GM18951 (cell line): ENCODE measurements around the gene NEU2.

ENCODE experiments used
- POLR2A ChIP-seq: IDR thresholded peaks from 4 replicates; pipeline ENCODE4 v1.6.1; 2011; ENCODE audit warnings: mild to moderate bottlenecking; ENCODE audit not compliant: insufficient read length, insufficient read depth; ENCODE audit errors: extremely low read depth
- in situ Hi-C: fragments of 300-500 bp; cut with MboI; formaldehyde crosslinking; loops from one replicate; pipeline ENCODE4 v1.12.0; 2022; ENCODE audit warnings: low sequenced_read_pairs, mixed read lengths, inconsistent platforms; ENCODE audit not compliant: unreplicated experiment

NEU2 gene

DNA sequence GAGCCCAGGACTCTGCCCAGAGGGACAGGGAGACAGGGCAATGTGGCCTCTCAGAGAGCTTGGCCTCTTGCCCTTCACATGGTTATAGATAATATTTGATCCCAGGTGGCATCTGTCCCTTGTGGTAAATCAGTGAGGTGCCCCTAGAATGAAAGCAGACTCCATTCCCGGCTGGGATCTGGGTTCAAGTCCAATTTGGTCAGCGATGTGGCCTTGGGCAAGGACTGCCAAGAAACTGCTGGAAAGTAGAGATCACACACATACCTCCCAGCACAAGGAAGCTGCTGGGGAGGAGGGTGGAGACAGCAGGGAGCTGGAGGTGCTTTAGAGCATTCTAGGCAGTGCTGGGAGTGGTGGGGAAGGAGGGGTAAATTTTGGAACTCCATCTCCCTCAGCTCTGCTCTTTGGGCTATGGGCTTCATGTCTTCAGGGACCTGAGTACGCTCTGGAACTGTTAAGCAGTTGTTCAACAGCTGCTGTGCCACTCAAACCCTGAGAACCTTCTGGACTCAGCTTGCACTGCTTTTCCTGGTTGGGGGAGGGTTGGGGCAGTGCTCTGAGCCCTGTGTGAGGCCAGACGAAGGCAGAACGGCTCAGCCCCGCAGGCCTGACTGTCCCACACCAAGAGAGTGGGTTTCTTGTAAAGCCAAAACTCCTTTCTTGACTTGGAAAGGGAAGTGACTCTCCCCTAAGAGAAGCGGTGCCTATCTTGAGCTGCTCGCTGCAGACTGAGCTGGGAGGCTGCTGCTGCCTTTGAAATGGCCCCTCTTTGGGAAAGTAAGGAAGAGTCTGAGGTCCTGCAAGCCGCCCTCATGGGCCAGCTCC, 50.7 kb downstream of the NEU2 start:
- no peak for TF ChIP-seq POLR2A
- in situ Hi-C loops = no loop called here

DNA sequence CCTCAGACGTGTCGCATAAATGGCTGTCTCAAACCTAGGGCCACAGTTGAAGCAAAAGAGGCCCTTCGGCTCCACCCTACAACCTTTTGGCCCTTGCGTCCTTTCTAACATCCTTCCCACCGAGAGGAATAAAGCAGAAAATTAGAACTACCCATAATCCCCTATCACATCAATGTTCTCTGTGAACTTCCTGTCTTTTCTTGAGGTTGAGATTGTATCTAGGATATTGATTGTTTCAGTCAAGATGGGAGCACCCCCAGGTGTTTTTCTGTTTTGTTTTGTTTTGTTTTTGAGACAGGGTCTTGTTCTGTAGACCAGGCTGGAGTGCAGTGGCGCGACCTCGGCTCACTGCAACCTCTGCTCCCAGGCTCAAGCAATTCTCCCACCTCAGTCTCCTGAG, 51.3 kb downstream of the NEU2 start:
- TF ChIP-seq POLR2A = no peak
- in situ Hi-C loops = no loop called here

DNA sequence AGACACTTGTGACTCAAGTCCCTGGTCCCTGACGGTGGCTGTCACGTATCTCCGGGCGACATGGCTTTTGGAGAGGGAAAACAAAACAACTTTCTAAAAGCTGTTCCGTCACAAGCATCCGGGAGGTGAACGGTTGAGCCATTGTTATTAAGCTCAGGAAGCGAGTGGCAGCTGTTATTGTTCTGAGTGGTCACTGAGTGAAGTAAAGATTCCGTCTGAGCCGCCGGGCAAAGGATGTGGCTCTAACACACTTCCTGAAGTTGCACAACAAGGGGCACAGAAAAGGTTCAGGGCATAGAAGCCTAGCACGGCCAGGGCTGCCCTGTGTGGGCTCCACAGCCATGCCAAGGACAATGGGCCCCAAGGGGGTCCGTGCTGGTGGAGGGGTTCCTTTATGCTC, 52.0 kb downstream of the NEU2 start:
- TF ChIP-seq POLR2A = no peak
- in situ Hi-C loops = no loop called here
